GM18870 (cell line): ENCODE measurements around the gene NLRX1.
"Not testable (repeated sequence)": the region's sequence is repeated elsewhere in the genome, so short reads cannot be mapped to it uniquely, and the experiment has no call there.

Experiments used
- ATAC-seq: cut with Tn5 transposase; IDR thresholded peaks from one replicate; pipeline ENCODE4 v1.9.1; 2021; ENCODE audit warnings: moderate library complexity; ENCODE audit not compliant: unreplicated experiment

The NLRX1 gene

GRCh38 chr11:119168471-119169281 is at the start of gene NLRX1:
TSS of gene NLRX1 (plus strand) at chr11:119168725. CDS start at chr11:119171404, 2,679 bp downstream.
- no peak for ATAC-seq

- no peak for ATAC-seq
These were observed 49.6 kb upstream of the NLRX1 start for GRCh38 chr11:119118946-119119345.

- ATAC-seq: no peak
These were observed 47.9 kb upstream of the NLRX1 start for GRCh38 chr11:119120639-119121007.

- ATAC-seq: peak; percentile 79
These were observed 47.3 kb upstream of the NLRX1 start, which contains the start of gene HINFP for GRCh38 chr11:119121008-119121810. TSS of gene HINFP (plus strand) at chr11:119121580. CDS start at chr11:119126945, 5,365 bp downstream.

GRCh38 chr11:119121811-119122124 is 46.8 kb upstream of the NLRX1 start:
- ATAC-seq: no peak

GRCh38 chr11:119125821-119126220 is 42.7 kb upstream of the NLRX1 start:
- no peak for ATAC-seq

- ATAC-seq: no peak
These were observed 41.8 kb upstream of the NLRX1 start for GRCh38 chr11:119126675-119127268.

- ATAC-seq: no peak
These were observed 37.9 kb upstream of the NLRX1 start for GRCh38 chr11:119130662-119131061.

- no peak for ATAC-seq
These were observed 34.0 kb upstream of the NLRX1 start for GRCh38 chr11:119134389-119134978.

- ATAC-seq: not testable (repeated sequence)
These were observed 29.2 kb upstream of the NLRX1 start for GRCh38 chr11:119139276-119139675.

- ATAC-seq: no peak
These were observed 23.6 kb upstream of the NLRX1 start for GRCh38 chr11:119144825-119145486.

GRCh38 chr11:119145551-119145950 is 23.0 kb upstream of the NLRX1 start:
- no peak for ATAC-seq

- no peak for ATAC-seq
These were observed 20.8 kb upstream of the NLRX1 start for GRCh38 chr11:119147604-119148333.

- no peak for ATAC-seq
These were observed 19.9 kb upstream of the NLRX1 start for GRCh38 chr11:119148720-119149017.

GRCh38 chr11:119149018-119149785 is 19.3 kb upstream of the NLRX1 start, which contains the start of gene ABCG4:
TSS of gene ABCG4 (plus strand) at chr11:119149052. CDS start at chr11:119149966, 914 bp downstream.
- no peak for ATAC-seq

GRCh38 chr11:119149786-119150275 is 18.7 kb upstream of the NLRX1 start:
- no peak for ATAC-seq

- ATAC-seq: no peak
These were observed 16.5 kb upstream of the NLRX1 start for GRCh38 chr11:119152043-119152442.

- ATAC-seq: no peak
These were observed 15.9 kb upstream of the NLRX1 start for GRCh38 chr11:119152604-119153003.
